DMS53 (cell line): ENCODE data around the gene ECD.
A peak's percentile ranks its signal among the peaks of the same experiment; 100 is the strongest.
"Not testable (repeated sequence)": the region's sequence is repeated elsewhere in the genome, so short reads cannot be mapped to it uniquely, and the experiment has no call there.

Source experiments
- DNase-seq: peaks from one replicate; lab custom pipeline; 2025; lab: John Stamatoyannopoulos, UW

Gene ECD

DNA sequence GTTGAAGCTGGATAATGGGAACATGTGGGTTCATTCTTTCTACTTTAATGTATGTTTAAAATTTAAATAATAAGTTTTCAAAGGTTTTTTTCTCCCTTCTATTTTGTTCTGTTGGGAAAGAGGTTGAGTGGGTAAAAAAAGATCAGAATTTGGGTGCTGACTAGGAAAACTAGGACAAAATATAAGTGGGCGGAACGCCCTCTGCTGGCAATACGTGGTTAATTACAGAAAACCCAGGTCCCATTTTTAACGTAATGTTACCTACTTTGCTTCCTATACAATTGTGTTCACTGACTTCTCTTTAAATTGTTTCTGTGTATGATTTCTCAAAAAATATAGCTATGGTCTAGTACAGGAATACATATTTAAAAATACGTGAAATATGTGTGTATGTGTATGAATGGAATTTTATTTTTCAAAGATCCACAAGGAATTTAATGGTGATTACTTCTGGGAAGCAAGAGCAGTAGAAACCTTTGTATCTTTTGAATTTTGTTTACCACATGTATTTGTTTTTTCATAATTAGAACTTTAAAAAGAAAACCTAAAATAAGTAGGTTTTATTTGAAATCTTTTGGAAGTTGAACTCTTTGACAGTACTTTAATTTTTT lies 8.7 kb downstream of the ECD start:
- DNase-seq: peak; percentile 71

DNA sequence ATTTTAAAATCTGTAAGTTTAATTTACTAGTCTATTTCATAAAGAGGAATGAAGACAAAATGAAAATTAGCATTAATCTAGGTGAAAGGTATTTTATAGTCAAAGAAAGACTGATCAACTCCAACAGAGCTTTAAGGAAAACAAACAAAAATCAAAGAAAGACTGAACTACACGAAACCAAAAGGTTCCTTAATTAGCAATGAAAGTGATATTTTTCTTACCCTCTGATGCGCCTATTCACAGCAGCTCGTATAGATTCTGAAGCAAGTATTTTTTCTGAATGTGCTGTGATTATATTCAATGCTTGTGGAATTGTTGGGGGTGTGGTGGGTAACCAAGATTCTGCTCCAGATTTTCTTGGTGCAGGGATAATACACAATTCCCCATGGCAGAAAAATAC lies 11.8 kb downstream of the ECD start:
- DNase-seq: no peak

DNA sequence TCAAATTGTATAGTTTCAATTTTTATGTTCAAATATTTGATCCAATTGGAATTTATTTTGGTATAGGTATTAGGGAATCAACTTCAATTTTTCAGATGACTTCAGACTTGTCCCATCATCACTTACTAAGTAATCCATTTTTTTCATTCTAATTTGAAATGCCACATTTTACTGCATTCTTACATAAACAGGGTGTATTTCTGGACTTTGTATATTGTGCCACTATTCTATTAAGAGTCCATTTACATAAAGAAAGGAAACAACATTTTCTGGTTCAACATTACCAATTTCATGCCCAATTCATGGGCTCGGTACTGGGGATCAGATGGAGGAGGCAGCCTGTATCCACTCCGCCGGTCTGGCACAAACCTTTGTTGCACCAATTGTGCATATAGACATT lies 15.8 kb downstream of the ECD start:
- DNase-seq: no peak

DNA sequence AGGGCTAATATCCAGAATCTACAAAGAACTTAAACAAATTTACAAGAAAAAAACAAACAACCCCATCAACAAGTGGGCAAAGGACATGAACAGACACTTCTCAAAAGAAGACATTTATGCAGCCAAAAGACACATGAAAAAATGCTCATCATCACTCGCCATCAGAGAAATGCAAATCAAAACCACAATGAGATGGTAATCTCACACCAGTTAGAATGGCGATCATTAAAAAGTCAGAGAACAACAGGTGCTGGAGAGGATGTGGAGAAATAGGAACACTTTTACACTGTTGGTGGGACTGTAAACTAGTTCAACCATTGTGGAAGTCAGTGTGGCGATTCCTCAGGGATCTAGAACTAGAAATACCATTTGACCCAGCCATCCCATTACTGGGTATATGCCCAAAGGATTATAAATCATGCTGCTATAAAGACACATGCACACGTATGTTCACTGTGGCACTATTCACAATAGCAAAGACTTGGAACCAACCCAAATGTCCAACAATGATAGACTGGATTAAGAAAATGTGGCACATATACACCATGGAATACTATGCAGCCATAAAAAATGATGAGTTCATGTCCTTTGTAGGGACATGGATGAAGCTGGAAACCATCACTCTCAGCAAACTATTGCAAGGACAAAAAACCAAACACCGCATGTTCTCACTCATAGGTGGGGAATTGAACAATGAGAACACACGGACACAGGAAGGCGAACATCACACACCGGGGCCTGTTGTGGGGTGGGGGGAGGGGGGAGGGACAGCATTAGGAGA lies 17.0 kb downstream of the ECD start:
- not testable (repeated sequence) for DNase-seq

DNA sequence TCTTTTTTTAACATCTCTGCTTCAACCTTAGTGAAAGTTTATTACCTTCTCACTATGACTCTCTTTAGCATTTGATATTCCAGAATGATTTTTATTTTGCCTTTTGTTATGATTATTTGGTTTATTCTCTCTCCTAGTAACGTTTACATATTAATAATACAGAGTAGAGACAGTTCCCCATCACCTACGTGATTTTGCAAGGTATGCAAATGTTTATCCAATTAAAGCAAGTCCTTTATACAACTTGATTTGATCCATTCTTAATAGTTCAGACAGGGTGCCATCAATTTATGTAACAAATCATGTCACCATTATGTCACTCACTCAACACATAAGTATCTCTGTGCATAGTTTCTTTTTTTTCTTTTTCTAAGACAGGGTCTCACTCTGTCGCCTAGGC lies 26.2 kb downstream of the ECD start:
- no peak for DNase-seq

DNA sequence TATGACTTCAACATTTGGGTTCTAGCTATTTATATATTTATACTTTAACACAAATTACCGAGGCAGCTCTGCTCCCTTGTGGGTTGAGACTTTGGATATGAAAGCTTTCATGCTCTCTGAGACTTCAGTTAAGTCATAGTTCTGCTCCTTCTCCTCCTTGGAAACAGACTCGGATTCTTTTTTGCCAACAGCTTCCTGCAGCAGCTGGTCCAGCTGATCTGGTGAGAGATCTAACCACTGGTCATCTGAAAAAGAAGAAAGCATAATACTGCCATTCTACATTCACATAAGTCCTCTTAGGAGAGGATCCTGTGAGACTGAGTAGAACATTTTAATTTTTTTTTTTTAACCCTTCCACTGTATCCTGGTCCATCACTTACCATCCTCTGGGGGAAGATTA lies 28.6 kb downstream of the ECD start:
- no peak for DNase-seq

DNA sequence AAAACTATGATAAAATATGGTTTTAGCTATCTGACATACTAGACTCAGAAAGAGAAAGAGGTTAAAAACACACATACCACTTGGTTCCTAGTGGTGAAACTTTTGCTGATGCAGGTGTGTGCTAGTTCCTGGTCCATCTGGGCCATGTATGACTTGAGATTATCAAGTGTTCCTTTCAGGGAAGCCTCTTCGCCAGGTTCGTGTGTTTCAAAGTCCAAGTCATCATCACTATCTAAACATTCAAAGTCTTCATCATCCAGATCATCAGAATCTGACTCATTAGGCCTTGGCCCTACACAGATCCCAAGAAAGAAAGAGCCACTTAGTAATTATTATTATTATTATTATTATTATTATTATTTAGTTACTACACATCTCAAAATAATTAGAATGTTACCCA lies 31.2 kb downstream of the ECD start:
- DNase-seq: no peak

DNA sequence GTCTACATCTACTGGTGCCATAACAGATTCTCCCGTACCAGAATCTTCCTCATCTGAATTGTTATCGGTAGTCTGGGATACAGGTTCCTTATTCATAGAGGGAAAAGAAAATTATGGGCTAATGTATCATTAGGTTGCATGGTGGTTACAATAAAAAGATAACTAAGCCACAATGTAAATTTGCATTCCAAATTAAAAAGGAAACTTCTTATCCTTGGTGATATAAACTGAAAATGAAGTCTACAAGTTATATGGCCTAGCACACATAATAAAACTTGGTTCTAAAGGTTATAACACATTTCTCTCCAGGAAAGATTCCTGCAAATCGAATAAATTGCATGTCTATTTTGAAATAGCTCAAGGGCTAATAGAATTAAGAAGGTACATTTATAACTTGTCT lies 33.1 kb downstream of the ECD start:
- DNase-seq: no peak

DNA sequence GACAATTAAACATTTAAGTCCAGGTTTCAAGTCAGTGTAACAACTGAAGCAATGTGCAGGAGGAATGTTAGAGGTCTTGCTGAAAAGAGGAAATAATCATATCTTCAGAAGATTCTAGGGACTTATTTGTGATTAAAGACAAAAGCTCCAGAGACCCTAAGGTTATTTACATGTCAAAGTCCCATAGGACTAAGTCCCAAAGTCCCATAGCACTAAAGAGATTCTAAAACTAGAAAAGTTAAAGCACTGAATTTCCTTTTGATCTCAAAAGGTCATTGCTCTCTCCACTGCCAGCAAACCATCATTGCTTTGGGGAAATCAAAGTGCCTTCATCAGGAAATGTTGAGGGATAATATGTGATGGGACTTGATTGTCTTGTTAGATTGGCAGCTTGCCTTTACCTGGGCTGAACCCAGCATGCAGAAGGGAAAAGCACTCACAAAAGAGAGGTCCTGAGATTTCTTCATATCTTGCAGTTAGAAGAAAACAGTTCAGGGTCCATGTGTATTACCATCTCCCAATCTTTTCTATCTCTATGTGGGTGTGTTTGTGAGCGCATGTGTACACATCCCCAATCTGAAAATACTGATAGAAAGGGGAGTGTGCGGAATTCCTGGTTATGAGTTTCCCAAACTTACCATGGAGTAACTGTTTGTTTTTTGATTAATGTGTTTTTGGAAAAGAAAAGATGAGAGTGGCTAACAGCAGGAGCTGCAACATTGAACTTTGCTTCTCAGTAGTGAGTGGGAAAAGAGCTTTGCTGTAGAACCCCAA lies 35.7 kb downstream of the ECD start:
- DNase-seq: no peak

DNA sequence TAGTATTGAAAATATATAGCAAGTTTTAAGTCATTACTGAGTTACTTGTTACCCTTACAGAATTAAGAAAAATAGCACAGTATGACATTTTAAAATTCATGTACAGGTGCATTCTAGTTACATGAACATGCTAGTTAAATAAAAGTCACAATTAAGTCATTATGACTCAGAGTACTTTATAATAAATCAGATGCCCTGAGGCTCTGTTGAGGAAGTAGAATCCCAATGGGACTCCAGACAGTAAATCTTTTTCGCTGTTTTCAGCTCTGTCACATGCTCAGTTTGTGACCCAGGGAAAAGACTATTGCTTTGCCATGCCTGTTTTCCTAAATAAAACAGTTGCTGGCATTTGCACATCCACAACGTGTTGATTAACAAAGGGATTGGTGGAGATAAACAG lies 36.5 kb downstream of the ECD start:
- no peak for DNase-seq

DNA sequence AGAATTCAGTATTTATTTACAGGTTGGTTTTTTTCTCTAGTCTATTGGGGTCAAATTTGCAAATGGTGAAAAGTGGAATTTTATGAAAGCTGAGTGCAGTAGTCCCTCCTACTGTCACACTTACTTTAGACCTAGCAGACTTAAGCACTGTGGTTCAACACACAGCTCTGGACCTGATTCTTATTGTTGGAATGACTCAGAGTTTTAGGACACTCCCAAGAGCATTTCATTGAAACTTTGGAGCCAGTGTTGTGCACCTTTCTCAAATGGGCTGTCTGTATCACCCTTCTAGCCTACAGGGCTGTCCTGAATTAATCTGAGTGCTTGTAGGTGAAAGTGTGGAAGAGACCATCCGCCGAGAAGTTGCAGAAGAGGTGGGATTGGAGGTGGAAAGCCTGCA lies 41.5 kb downstream of the ECD start:
- DNase-seq: no peak

DNA sequence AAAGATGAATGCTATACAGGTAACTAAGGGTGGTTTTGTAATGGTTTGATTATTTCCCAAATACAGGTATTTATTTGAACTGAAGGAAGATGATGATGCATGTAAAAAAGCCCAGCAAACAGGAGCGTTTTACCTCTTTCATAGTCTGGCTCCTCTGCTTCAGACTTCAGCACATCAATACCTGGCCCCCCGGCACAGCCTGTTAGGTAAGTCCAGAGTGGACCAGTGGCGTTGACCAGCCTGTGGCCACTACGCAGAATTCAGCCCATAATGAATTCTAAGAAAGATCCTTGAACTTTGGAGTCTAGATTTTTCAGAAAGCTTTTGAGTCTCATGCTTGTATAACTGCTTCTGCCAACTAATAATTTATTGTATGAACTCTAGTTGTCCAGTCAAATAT lies 47.9 kb downstream of the ECD start:
- DNase-seq: no peak

DNA sequence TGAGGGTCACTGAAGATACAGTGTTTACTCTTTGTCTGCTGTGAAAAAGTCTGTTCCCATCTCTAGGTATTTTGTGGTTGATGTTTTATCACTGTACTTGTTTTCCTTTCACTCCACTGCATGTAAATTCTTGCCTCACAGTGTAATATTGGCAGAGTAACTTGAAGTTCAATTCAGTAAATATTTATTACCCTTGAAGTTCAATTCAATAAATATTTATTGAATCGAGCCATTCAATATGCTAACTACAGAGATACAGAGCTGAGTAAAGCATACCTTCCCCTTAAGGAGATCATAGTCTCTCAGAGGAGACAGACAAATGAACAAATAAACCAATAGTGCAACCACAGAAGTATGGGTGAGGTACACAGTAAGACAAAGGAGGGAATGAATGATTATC lies 48.4 kb downstream of the ECD start:
- DNase-seq: no peak

DNA sequence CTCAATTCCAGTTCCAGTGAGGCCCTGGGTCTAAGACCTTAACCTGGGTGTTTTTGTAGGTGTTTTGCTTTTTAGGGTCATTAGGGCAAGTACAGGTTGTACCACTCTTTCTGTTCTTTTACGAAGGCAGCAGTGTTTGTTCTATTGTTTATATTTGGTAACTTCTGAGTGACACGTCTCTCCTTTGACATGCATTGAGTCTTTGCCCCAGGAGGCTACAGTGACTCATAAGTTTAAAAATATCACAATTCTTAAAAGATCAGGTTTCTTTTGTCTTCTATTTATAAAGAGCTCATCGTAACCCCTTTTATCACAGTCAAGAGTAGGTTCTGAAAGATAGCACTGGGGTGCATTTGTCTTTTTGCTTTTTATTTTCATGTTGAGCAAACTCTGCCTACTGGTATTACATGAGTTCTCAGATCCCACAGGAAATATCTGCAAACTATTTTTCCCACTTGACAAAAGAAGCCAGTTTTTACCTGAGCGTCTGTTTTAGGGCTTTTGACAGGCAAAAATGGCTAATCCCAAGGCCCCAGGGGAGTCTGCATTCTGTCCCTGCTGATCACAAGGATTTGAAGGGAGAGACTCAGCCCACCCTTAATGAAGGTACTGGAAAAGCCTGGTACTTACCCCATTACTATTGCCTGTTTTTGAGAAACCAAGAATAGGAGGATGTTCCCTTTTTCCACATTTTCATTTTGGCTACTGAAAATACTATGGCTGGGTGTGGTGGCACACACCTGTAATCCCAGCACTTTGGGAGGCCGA lies 49.6 kb downstream of the ECD start:
- peak; percentile 74 for DNase-seq

DNA sequence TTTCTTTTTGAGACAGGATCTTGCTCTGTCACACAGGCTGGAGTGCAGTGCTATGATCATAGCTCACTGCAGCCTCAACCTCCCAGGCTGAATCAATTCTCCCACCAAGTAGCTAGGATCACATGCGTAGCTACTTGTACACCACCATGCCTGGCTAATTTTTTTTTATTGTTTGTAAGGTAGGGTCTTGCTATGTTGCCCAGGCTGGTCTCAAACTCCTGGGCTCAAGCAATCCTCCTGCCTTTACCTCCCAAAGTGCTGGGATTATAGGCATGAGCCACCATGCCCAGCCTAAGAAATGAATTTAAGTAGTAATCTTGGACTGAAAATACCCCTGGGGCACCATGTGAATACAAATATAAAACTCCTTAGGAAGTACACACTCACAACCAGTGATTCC lies 51.8 kb downstream of the ECD start:
- no peak for DNase-seq

DNA sequence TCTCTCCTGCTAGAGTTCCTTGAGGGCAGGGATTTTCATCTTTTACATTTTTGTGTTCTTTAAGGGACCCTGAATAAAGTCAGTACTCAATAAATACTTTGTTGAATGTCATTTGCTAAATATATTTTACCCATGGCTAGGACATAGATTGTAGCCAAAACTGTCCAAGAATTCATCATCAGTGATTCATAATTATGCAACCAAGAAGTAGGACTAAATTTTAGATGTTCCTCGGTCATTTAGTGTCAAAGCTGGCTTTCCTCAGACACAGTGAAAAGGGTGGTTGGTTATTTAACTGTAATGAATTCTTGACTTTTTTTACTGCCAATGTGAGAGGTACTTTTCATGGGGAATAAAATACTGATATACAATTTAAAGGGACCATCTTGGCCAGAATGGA lies 54.3 kb downstream of the ECD start:
- DNase-seq: no peak

DNA sequence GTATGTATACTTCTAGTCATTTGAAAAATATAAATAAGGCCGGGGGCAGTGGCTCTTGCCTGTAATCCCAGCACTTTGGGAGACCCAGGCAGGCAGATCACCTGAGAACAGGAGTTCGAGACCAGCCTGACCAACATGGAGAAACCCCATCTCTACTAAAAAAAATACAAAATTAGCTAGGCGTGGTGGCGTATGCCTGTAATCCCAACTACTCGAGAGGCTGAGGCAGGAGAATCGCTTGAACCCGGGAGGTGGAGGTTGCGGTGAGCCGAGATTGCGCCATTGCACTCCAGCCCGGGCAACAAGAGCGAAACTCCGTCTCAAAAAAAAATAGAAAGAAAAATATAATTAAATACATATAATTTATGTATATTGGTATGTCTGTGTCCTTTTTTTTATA lies 55.8 kb downstream of the ECD start:
- DNase-seq: not testable (repeated sequence)

DNA sequence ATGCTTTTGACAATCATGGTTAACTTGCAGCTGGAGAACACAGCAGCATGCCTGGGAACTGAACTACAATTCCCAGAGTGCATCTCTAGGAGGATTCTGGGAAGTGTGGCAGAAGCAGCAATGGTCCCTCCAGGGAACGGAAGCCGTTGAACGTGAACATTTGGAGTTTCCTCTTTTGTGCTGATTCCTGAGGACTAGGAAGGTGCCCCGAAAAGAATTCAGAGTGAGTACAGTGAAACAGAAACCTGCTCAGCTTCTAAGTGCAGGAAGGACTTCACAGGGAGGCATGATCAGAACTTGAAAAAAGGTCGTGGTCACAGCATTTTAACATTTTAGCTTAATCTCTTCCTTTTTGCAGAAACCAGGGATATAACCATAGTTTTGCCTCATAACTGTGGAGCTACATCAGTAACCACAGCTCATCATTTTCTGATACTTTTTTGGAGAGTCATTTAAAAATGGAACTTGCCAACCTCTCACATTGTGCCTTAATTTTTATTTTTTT lies 57.4 kb downstream of the ECD start, which contains the start of gene NUDT13:
TSS of gene NUDT13 (plus strand) at position 111 of the 505 bp plus-strand sequence. CDS start 3,911 bp downstream, outside the sequence.
- DNase-seq: peak; percentile 92

DNA sequence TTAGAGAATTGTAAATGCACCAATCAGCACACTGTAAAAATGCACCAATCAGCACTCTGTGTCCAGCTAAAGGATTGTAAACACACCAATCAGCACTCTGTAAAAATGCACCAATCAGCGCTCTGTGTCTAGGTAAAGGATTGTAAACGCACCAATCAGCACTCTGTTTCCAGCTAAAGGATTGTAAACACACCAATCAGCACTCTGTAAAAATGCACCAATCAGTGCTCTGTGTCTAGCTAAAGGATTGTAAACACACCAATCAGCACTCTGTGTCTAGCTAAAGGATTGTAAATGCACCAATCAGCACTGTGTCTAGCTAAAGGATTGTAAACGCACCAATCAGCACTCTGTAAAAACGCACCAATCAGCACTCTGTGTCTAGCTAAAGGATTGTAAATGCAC lies 58.6 kb downstream of the ECD start:
- not testable (repeated sequence) for DNase-seq

DNA sequence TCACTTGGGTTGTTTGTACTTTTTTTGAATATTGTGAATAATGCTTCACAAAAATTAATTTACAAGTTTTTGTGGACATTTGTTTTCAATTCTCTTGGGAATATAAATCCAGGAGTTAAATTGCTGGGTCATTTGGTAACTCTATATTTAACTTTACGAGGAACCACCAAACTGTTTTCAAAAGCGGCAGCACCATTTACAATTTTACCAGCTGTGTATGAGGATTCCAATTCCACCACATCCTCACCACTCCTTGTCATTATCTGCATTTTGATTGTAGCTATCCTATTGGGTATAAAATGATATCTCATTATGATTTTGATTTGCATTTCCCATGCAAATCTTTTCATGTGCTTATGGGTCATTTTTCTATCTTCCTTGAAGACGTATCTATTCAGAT lies 61.5 kb downstream of the ECD start:
- no peak for DNase-seq

DNA sequence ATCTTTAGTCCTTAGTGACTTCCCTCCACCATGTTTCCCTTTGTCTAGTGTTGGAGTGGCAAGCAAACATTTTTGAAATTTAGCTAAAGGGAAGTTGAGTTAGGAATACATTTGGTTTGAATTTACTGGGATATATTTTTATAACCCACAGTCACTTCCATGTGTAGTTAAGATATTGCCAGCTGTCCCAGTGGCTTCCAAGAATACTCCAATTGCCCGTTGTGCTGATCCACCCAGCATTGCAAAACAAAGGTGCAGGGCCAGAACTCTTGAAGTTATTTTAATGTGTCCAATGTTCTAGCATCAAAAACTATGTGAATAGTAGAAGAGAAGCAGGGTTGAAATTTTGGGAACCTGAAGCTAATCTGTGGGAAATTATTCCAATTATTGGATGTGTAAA lies 68.7 kb downstream of the ECD start:
- DNase-seq: no peak

DNA sequence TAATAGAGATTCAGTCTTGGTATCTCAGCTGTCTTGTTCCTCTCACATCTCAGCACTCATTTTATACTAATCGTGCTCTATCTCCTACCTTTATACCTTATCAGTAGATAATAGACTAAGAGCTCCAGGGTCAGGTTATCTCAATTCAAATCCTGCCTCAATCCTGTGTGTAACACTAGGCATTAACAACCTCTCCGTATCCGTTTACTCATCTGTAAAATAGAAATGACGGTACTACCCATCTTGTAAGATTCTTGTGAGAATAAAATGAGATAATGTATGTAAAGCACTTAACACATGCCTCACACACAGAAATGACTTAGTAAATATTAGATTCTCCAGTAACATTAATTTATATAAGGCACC lies 70.5 kb downstream of the ECD start:
- DNase-seq: peak; percentile 67
